Right lobe of liver (tissue), 4 donors: ENCODE results near the gene ACVR1.

Source experiments
- CTCF ChIP-seq, 4 donors: fragments of 200-600 bp in 3 of 4; fragments of 450-650 bp in 1 of 4; IDR thresholded peaks; one replicate each; pipeline versions ENCODE4 v1.5.1 to v1.8.0; 2016 to 2022; ENCODE audit warnings: antibody characterized with exemption in 4 of 4, mild to moderate bottlenecking in 2 of 4
- POLR2A ChIP-seq: fragments of 450-650 bp; IDR thresholded peaks from one replicate; pipeline ENCODE4 v1.6.1; 2017; ENCODE audit warnings: antibody characterized with exemption, mild to moderate bottlenecking
- donor health status: DM: no; HTN: no; CAD: no.
- donor health status: DM: no; HTN: no; CAD: no.
- donor health status: DM: no; HTN: yes; CAD: no.

- TF ChIP-seq POLR2A (no peak), CTCF (IDR thresholded peaks at IDR 0.05) (no peak)
Observed at GRCh38 chr2:157835006-157835405, 41.1 kb downstream of the ACVR1 start.
